Measurements from ENCODE around the gene MYLK.

DNA sequence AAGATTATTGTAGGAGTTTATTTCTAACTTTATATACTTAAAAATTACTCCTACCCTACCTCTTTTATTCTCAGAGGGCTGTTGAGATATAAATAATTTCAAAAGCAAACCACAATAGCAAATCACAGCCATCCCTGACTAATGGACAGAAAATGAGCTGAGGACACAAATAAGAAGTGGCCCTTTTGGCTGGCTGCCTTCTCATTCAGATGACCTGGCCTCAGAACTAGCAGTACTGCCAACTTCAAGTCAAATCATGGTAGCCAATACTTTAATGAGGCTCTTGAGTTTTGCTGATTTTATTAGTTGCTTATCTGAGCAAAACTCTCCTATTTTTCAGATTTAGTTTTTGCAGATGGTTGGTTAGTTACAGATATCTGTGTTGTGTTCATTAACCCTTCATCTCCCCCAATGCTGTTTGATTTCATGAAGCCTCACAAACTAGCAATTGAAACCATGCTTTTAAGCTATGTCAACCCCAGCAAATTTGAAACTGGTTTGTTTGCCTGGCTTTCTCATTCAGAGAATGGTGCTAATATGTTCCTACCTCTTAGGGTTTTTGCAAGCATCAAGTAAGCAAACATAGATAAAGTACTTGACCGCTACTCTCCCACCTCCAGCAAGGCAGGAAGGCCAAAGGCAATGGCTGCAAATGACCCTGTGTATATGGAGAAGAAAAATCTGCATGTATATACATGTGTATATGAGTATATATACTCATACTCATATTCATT, 225.8 kb downstream of the MYLK start:
- no peak for TF ChIP-seq EZH2 (IDR thresholded peaks at IDR 0.05)
- no peak for TF ChIP-seq POLR2AphosphoS5 (IDR thresholded peaks at IDR 0.05; ENCODE audit: borderline replicate concordance, low read depth, low read length)
- TF ChIP-seq FOXP2 (optimal IDR thresholded peaks at IDR 0.05; ENCODE audit: control extremely low read depth, extremely low read length, insufficient read depth), result no peak

Measured in SK-N-MC (cell line).